K562 (cell line): Measurements from ENCODE around the gene SLC4A9. TPM values are rescaled to one million over a fixed set of nuclear protein-coding genes. Genes with fewer than 3 reads are reported as not detected.
A peak's percentile ranks its signal among the peaks of the same experiment; 100 is the strongest.

Experiments
- CSDE1 ChIP-seq, 2 experiments: fragments of 450-650 bp; IDR thresholded peaks; 2 replicates each; pipeline ENCODE4 v1.6.1; 2016; ENCODE audit warnings: mild to moderate bottlenecking in 1 of 2
- DLX4 ChIP-seq: fragments of 250-450 bp; sonication (Bioruptor Pico); IDR thresholded peaks from 2 replicates; pipeline ENCODE4 v1.6.1; 2021; ENCODE audit warnings: mild to moderate bottlenecking
- MED1 ChIP-seq: sonication (generic); formaldehyde crosslinking; IDR thresholded peaks from 2 replicates; pipeline ENCODE4 v1.8.1; 2023; ENCODE audit warnings: missing genetic modification reagents, borderline replicate concordance
- SP1 ChIP-seq: sonication (generic); formaldehyde crosslinking; IDR thresholded peaks from 2 replicates; pipeline ENCODE4 v1.8.1; 2022; ENCODE audit warnings: mild to moderate bottlenecking, missing genetic modification reagents
- ZBTB40 ChIP-seq, 2 experiments: fragments of 450-650 bp in 1 of 2; sonication (generic) in 1 of 2; formaldehyde crosslinking in 1 of 2; IDR thresholded peaks; 2 replicates each; pipeline versions ENCODE4 v1.7.1 to v1.9.0; 2016 to 2022; ENCODE audit warnings: inconsistent platforms in 1 of 2, mild to moderate bottlenecking in 1 of 2, missing genetic modification reagents in 1 of 2
- ZNF165 ChIP-seq: fragments of 250-450 bp; sonication (Bioruptor Pico); IDR thresholded peaks from 2 replicates; pipeline ENCODE4 v1.4.0; 2020; ENCODE audit warnings: borderline replicate concordance
- ZNF444 ChIP-seq: fragments of 250-450 bp; sonication (Bioruptor Pico); IDR thresholded peaks from 2 replicates; pipeline ENCODE4 v1.4.0; 2020; ENCODE audit warnings: mild to moderate bottlenecking, moderate library complexity
- ZNF511 ChIP-seq: sonication (generic); formaldehyde crosslinking; IDR thresholded peaks from 2 replicates; pipeline ENCODE4 v1.8.0; 2022; ENCODE audit warnings: mild to moderate bottlenecking, missing genetic modification reagents
- polyA plus RNA-seq, 8 experiments: library from polyadenylated mRNA; depleted of rRNA in 4 of 8; stranded (reverse) in 5 of 8; unstranded in 3 of 8; fragments of >200 nt; fragmentation: Nextera tagmentation in 2 of 8; fragmentation: Illumina TruSeq in 1 of 8; extraction: Ambion mirVana in 2 of 8; extraction: Trizol in 1 of 8; gene quantifications; 2 replicates each; pipeline versions ENCODE4 v1.2.1 to v1.2.3, GENCODE V29; 2011 to 2014; ENCODE audit warnings: inconsistent platforms in 1 of 8, missing spikeins in 1 of 8
- total RNA-seq, 7 experiments: library from RNA; depleted of rRNA in 6 of 7; stranded (reverse); fragments of >200 nt in 6 of 7; fragmentation: Illumina TruSeq in 2 of 7; extraction: Trizol in 2 of 7; gene quantifications; 2 replicates each; pipeline versions ENCODE4 v1.2.1 to v1.2.3, GENCODE V29; 2011 to 2021; ENCODE audit warnings: low replicate concordance in 1 of 7

Gene SLC4A9
- total and polyA plus RNA-seq, 9 of the 15 experiments (the other 6 are each of a cell fraction or from before 2014, with no cell fraction given) = 0.05 to 0.13 TPM; not detected in 7

GRCh38 chr5:140401362-140402257 is 41.6 kb downstream of the SLC4A9 start, which contains the start of gene ANKHD1 (continued):
- peak; percentile 24; the same call in 1 of the 2 replicates for TF ChIP-seq SP1 (CRISPR knock-in tag)
- no peak for TF ChIP-seq DLX4 (CRISPR knock-in tag)
- peak; percentile 68; the same call in 1 of the 2 replicates for TF ChIP-seq ZNF165 (CRISPR knock-in tag)
- peak in 1 of 2 experiments; percentile 59; a peak in 1 of 4 replicates for TF ChIP-seq CSDE1 (IDR thresholded peaks at IDR 0.05)
- no peak for TF ChIP-seq MED1 (CRISPR knock-in tag)
- TF ChIP-seq ZNF444 (CRISPR knock-in tag) = no peak
- peak; percentile 32; the same call in 1 of the 2 replicates for TF ChIP-seq ZNF511
- peak; percentile 97 for TF ChIP-seq ZBTB40 (IDR thresholded peaks at IDR 0.05)
- TF ChIP-seq ZBTB40 (CRISPR knock-in tag; IDR thresholded peaks at IDR 0.05) = no peak
